HG03521 (cell line): ENCODE measurements around the gene REM2.

Experiments used
- ATAC-seq: cut with Tn5 transposase; IDR thresholded peaks from one replicate; pipeline ENCODE4 v1.9.1; 2021; ENCODE audit warnings: mild to moderate bottlenecking, moderate library complexity; ENCODE audit not compliant: unreplicated experiment

The REM2 gene, protein sequence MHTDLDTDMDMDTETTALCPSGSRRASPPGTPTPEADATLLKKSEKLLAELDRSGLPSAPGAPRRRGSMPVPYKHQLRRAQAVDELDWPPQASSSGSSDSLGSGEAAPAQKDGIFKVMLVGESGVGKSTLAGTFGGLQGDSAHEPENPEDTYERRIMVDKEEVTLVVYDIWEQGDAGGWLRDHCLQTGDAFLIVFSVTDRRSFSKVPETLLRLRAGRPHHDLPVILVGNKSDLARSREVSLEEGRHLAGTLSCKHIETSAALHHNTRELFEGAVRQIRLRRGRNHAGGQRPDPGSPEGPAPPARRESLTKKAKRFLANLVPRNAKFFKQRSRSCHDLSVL

DNA sequence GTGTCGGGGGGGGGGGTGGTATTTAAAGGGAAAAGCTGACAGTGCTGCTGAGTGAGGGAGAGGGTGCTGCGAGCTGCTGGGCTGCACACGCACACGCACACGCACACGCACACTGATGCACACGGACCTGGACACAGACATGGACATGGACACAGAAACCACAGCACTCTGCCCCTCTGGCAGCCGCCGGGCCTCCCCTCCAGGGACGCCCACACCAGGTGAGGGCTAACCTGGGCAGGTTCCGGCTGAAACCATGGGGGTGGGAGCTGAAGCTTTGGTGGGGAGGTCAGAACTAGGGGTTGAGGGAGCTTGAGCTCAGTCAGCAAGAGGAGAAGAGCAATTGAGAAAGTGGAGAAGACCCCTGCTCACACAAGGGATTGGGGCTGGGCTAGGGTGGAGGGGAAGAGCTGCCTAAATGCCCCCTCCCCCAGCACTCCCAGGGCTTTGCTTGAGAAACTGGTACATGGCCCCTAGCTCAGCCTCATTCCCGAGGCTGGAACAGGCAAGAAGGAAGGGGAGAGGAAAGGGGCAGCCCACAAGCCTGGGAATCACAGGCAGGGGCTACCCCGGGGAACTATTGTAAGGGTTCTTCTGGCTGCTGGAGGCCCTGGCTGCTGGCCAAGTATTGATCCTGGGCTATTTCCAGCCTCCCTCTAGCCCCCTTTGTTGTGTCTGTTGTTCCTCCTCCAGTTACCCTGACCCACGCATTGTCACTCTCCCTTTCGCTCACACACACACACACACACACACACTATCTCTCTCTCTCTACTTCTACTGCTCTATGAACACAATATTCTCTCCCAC is at the start of gene REM2:
Gene REM2 (plus strand): TSS at position 50 of the 804 bp plus-strand sequence. CDS start 66 bp downstream, at position 116.
- no peak for ATAC-seq

DNA sequence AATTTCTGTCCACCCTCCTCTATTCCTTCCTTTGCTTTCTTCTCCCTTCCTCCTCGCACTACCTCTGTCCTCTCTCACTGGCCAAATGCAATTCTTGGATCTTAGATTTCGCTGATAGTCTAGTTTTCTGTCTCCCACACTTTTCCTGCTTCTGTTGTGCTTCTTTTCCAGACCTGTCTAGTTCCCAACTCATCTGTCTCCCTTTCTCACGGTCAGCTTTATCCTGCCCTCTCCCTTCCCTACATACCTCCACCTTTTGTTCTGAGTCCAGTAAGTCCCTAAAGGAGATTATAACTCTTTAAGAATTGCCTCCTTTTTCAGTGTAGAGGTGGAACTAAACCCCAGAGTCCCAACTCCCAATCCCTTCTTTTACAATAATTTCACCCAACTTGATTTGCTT is 47.5 kb upstream of the REM2 start:
- ATAC-seq: no peak

DNA sequence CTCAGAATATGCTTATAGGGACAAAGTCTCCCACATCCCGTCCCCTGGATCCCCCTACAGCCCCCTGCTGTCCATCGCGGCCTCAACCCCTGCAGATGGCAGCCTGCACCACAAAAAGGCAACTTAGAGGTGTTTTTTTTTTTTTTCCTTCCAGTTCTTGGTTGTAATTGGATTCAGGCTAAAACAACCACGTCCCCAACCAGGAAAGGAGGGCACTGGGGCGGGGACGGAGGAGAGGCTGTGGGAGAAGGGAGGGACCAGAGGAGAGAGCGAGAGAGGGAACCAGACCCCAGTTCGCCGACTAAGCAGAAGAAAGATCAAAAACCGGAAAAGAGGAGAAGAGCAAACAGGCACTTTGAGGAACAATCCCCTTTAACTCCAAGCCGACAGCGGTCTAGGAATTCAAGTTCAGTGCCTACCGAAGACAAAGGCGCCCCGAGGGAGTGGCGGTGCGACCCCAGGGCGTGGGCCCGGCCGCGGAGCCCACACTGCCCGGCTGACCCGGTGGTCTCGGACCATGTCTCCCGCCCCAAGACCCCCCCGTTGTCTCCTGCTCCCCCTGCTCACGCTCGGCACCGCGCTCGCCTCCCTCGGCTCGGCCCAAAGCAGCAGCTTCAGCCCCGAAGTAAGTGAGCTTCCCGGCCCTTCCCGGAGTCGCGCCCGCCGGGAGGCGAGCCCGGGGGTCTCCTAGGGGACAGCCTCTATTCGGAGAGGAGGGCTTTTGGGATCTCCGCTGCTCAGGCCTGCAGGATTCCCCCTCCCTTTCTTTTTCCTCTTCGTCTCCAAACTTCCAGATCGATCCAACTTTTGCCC is 46.5 kb upstream of the REM2 start, which contains the start of gene MMP14:
Gene MMP14 (plus strand): TSS at position 285 of the 813 bp plus-strand sequence. CDS start 233 bp downstream, at position 518.
- ATAC-seq: no peak

DNA sequence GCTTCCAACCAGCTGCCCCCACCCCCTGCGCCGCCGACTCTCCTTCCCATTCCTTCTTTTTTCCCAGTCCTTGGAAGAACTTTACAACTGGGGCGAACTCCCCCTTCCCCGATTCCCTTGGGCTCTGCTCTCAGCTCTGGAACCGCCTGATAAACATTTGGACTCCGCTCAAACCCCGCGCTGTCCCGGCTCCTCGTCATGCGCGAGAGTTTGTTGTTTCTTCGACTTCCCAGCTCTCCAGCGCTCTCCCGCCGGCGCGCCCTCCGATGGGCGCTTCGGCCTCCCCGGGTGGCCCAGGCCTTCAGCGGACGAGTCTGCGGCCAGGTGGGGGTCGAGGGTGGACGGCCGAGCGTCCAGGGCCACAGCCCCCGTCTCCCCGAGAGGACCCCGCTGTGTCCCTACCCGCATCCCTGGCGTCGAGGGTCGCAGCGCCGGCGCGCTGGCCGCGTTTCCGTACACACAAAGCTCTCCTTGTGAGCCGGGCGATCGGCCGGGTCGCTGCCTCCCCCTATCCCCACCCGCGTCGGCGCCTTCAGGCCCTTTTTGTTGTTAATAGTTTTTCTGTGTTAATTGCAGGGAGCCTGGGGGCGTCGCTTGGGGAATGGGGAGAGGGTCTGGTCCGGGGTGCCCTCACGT is 45.8 kb upstream of the REM2 start:
- no peak for ATAC-seq

DNA sequence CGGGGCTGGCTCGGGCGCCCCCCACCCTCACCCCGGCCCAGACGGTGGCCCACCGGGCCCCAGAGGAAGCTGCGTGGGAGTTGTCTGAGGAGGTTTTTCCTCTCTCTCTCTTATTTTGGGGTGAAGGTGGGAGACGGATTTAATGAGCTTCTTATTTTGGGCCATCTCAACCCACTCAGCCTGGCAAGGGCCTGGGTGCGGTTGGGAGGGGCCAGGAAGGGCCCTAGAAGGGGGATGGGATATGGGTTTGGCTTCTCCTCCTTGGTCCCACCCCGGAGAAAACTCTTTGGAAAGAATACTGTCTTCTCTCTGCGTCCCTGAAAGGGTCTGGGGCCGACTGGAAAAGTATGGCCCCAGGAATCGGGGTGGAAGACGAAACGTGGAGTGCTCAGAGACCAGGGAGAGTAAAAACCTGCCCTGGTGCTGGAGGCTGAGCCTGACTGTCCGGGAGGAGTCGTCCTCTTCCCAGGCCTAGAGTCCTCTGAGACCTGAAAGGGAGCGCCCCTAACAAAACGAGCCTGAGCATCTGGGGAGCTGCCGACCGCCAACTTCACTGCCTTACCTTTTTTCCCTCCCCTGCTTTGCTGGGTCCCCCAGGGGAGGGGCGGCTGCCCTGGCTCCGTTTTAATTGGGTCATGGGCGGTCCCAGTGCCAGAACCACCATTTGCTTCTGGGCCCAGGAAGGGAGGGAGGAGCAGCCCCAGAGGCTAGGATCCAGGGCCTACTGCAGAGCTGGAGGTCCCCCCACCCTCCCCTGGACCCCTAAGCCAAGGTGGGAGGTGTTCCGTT is 45.1 kb upstream of the REM2 start:
- no peak for ATAC-seq

DNA sequence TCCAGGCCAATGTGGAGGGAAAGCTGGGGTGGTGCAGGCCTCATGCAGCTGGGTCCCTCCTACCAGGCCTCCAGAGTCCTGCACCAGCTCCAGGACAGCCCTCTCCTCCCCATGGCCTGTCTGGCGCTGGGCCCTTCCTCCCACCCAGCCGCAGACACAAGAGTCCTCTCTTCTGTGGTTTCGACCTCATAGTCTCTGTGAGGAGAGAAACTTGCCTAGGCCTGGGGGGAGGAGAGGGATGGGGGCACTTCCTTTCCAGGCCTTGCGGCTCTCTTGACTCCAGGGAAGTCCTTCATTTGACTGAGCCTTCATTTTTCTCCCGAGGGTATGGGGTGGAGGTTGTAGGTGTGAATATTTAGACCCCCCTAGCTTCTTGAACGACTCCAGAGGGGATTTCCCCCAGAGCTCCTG is 44.4 kb upstream of the REM2 start:
- no peak for ATAC-seq

DNA sequence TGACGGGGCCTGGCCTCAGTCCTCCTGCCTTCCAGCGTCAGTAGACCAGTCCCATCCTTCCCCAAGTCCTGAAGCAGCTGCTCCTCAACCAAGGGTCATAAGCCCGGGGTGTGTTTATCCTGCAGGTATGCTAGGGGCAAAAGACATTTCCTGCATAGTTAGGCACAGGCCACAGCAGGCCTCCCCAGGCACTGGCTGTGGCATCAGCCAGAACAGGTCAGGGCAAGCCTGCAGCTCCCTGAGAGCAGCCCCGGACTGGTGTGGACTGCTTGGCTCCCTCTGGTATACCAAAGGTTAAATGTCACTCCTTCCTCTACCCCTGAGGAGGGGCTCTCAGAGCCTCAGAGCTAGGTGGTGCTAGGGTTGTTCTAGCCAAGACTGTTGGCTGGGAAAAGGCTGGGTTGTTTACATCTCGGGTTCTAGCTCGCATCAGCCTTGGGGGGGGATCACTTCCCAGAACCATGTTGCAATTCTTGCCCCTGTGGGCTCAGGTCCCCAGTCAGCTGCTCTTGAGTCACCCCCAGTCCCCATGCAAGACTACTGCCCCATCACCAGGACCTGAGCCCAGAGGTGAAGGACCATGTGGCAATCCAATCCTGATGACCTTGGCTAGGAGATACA is 43.8 kb upstream of the REM2 start:
- no peak for ATAC-seq

DNA sequence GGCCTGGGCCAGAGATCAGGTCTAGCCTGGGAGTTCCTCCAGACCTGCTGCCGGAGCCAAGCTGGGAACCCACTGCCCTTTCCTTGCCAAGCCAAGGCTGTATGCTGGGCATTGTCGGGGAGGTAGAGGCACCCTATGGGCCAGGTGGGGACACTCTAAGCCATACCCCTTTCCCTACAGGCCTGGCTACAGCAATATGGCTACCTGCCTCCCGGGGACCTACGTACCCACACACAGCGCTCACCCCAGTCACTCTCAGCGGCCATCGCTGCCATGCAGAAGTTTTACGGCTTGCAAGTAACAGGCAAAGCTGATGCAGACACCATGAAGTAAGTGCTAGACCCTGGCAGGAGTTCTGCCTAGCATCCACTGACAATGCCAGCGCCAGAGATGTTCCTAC is 41.7 kb upstream of the REM2 start:
- no peak for ATAC-seq

DNA sequence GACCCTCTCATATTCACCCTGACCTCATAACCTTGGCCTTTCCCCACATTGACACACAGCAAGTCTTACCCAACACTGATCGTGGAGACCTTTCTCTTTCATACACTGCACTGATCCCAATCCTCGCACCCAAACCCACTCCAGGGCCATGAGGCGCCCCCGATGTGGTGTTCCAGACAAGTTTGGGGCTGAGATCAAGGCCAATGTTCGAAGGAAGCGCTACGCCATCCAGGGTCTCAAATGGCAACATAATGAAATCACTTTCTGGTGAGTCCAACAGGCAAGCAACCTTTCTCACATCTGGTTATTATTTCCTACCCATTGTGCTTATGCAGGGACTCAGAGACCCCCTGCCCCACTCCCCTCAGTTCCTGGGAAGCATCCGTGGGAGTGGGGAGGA is 41.3 kb upstream of the REM2 start:
- no peak for ATAC-seq

DNA sequence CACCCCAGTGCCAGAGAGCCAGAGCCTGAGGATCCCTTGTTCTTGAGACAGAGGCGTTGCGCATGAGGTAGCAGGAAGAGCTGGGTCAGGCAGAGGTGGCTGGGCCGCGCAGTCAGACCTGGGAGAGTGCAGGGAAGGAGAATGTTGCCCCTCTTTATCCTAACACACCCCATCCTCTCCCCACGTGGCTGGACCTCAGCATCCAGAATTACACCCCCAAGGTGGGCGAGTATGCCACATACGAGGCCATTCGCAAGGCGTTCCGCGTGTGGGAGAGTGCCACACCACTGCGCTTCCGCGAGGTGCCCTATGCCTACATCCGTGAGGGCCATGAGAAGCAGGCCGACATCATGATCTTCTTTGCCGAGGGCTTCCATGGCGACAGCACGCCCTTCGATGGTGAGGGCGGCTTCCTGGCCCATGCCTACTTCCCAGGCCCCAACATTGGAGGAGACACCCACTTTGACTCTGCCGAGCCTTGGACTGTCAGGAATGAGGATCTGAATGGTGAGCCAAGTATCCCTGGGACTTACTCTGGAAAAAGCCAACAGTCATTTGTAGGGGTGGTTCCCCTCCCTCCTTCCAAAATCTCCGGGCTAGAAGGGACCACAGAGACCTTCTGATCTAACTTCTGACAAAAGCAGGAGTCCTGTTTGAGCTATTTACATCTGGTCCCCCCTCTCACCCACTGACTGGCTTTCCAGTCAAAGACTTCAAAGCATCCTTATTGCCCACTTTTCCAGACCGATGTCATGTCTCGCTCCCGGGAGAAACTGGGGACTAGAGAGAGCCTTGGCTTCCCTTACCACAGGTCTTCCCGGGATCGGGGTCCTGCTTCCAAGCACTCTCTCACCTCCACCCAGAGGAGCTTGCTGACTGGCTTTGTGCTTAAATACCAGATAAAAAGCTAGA is 40.6 kb upstream of the REM2 start:
- no peak for ATAC-seq

DNA sequence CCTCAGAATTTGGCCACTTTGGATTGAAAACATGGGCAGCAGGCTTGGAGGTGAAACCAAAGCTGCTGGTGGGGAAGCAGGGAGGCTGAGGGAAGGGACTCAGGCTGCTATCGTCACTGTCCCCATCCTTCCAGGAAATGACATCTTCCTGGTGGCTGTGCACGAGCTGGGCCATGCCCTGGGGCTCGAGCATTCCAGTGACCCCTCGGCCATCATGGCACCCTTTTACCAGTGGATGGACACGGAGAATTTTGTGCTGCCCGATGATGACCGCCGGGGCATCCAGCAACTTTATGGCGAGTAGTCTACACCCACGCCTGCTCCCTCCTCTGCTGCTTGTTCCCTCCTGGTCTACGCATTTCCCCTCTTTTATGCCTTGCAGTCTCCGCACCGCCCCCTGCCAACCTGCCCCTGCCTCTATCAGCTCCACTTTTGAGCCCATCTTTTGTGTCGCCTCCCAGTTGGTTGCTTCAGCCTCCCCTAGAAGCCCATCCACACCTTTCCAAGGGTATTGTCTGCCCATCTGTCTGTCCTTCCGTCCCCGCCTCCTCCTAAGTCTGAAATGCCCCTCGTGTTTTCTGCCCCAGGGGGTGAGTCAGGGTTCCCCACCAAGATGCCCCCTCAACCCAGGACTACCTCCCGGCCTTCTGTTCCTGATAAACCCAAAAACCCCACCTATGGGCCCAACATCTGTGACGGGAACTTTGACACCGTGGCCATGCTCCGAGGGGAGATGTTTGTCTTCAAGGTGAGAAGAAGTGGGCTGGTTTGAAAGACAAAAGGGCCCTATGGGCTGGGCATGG is 39.7 kb upstream of the REM2 start:
- ATAC-seq: no peak

DNA sequence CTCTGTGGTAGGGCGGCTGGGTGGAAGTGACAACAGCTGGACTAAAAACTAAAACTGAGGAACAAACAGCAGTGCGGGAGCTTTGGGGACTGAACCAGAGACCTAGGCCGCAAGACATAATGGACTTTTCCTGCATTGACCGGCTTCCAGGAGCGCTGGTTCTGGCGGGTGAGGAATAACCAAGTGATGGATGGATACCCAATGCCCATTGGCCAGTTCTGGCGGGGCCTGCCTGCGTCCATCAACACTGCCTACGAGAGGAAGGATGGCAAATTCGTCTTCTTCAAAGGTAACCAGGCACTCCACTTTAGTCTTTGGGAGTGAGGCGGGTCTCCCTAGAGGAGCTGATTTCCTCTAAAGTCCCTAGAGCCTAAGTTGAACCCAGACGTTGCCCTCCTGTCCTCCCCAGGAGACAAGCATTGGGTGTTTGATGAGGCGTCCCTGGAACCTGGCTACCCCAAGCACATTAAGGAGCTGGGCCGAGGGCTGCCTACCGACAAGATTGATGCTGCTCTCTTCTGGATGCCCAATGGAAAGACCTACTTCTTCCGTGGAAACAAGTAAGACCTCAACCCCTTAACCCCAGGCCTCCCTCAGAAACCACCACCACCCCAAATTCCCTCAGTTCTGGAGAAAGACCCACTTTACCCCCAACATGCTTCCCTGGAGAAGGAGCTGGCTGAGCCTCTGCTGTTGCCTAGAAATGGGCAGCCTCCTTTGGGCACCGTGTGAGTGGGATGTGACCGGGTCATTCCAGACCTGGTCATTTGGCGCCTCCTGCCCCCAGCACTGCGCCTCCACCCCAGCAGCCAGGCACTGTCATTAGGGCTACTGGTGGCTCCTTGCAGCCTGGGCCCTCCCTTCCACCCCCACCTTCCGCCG is 38.6 kb upstream of the REM2 start:
- ATAC-seq: no peak

DNA sequence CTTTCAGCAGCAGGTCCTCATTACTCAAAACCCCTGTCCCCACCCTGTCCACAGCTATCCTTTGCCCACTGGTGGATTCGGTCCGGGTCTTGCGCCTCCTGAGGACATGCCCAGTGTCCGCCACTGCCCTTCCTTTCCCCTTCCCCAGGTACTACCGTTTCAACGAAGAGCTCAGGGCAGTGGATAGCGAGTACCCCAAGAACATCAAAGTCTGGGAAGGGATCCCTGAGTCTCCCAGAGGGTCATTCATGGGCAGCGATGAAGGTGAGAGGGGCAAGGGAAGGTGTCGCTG is 38.0 kb upstream of the REM2 start:
- ATAC-seq: no peak

DNA sequence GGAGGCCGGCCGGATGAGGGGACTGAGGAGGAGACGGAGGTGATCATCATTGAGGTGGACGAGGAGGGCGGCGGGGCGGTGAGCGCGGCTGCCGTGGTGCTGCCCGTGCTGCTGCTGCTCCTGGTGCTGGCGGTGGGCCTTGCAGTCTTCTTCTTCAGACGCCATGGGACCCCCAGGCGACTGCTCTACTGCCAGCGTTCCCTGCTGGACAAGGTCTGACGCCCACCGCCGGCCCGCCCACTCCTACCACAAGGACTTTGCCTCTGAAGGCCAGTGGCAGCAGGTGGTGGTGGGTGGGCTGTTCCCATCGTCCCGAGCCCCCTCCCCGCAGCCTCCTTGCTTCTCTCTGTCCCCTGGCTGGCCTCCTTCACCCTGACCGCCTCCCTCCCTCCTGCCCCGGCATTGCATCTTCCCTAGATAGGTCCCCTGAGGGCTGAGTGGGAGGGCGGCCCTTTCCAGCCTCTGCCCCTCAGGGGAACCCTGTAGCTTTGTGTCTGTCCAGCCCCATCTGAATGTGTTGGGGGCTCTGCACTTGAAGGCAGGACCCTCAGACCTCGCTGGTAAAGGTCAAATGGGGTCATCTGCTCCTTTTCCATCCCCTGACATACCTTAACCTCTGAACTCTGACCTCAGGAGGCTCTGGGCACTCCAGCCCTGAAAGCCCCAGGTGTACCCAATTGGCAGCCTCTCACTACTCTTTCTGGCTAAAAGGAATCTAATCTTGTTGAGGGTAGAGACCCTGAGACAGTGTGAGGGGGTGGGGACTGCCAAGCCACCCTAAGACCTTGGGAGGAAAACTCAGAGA is 37.0 kb upstream of the REM2 start:
- ATAC-seq: no peak

DNA sequence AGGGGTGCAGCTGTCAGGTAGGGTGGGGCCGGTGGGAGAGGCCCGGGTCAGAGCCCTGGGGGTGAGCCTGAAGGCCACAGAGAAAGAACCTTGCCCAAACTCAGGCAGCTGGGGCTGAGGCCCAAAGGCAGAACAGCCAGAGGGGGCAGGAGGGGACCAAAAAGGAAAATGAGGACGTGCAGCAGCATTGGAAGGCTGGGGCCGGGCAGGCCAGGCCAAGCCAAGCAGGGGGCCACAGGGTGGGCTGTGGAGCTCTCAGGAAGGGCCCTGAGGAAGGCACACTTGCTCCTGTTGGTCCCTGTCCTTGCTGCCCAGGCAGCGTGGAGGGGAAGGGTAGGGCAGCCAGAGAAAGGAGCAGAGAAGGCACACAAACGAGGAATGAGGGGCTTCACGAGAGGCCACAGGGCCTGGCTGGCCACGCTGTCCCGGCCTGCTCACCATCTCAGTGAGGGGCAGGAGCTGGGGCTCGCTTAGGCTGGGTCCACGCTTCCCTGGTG is 36.2 kb upstream of the REM2 start:
- ATAC-seq: no peak
